Endothelial cell of umbilical vein (primary cell): ENCODE measurements around the gene OGG1.

ENCODE experiments used
- TF ChIP-seq, protein P1 (sequence below), 2 donors: IDR thresholded peaks; 1 replicate in 1 of 2; 2 replicates in 1 of 2; pipeline ENCODE4 v1.5.1; 2011; ENCODE audit warnings: low read length in 2 of 2, mild to moderate bottlenecking in 2 of 2, moderate library complexity in 2 of 2, control low read depth in 1 of 2, inconsistent platforms in 1 of 2, low read depth in 1 of 2; ENCODE audit not compliant: insufficient read depth in 1 of 2; ENCODE audit errors: extremely low read depth in 1 of 2
- TF ChIP-seq, protein P2 (sequence below): IDR thresholded peaks from 2 replicates; pipeline ENCODE4 v1.6.1; 2011; ENCODE audit not compliant: insufficient read depth, insufficient read length

DNA sequence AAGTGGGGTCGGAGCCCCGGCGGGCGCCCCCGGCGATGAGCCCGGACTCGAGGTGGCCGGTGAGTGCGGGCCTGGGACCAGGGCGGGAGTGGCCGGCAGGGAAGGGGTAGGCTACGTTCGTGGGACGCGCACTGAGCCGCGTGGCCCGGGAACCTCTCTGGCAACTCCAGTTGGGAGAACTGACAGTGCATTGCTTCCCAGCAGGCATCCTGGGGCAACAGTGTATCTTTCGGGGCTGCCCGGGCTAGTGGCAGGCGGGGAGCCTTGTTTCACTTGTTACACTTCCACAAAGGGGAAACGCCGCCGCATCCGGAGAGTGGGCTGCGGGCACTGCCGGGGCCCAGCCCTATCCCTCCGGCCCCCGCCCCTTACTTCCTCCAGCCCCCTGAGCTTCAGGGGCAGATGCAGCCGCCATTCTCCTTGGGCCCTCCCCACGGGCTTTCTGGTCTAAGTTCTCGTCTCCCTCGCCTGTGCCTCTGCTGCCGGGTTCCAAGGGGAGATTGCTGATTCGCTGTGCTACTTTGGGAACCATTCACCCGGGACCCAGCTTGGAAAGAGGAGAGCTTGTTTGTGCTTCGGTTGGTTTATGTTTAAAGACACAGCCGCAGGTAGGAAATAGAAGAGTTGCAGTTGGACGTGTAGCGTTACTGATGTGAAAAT lies 17.5 kb upstream of the OGG1 start:
- TF ChIP-seq, protein P1, sequence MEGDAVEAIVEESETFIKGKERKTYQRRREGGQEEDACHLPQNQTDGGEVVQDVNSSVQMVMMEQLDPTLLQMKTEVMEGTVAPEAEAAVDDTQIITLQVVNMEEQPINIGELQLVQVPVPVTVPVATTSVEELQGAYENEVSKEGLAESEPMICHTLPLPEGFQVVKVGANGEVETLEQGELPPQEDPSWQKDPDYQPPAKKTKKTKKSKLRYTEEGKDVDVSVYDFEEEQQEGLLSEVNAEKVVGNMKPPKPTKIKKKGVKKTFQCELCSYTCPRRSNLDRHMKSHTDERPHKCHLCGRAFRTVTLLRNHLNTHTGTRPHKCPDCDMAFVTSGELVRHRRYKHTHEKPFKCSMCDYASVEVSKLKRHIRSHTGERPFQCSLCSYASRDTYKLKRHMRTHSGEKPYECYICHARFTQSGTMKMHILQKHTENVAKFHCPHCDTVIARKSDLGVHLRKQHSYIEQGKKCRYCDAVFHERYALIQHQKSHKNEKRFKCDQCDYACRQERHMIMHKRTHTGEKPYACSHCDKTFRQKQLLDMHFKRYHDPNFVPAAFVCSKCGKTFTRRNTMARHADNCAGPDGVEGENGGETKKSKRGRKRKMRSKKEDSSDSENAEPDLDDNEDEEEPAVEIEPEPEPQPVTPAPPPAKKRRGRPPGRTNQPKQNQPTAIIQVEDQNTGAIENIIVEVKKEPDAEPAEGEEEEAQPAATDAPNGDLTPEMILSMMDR (IDR thresholded peaks at IDR 0.05; ENCODE audit: extremely low read depth in 1 of 2, insufficient read depth in 1 of 2, low read depth in 1 of 2, low read length in 2 of 2): no peak
- TF ChIP-seq, protein P2, sequence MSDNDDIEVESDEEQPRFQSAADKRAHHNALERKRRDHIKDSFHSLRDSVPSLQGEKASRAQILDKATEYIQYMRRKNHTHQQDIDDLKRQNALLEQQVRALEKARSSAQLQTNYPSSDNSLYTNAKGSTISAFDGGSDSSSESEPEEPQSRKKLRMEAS: no peak
